CD4-positive, alpha-beta T cell treated with Interleukin-6 at 100 ng/mL for 8 hours (primary cell): Measurements from ENCODE around the gene CPLANE2.
"Not testable (repeated sequence)": the region's sequence is repeated elsewhere in the genome, so short reads cannot be mapped to it uniquely, and the experiment has no call there.

Experiments
- DNase-seq: peaks from one replicate; pipeline ENCODE4 v3.0.0-alpha.2; 2020; ENCODE audit warnings: mixed read lengths, low spot score

Gene CPLANE2

DNA sequence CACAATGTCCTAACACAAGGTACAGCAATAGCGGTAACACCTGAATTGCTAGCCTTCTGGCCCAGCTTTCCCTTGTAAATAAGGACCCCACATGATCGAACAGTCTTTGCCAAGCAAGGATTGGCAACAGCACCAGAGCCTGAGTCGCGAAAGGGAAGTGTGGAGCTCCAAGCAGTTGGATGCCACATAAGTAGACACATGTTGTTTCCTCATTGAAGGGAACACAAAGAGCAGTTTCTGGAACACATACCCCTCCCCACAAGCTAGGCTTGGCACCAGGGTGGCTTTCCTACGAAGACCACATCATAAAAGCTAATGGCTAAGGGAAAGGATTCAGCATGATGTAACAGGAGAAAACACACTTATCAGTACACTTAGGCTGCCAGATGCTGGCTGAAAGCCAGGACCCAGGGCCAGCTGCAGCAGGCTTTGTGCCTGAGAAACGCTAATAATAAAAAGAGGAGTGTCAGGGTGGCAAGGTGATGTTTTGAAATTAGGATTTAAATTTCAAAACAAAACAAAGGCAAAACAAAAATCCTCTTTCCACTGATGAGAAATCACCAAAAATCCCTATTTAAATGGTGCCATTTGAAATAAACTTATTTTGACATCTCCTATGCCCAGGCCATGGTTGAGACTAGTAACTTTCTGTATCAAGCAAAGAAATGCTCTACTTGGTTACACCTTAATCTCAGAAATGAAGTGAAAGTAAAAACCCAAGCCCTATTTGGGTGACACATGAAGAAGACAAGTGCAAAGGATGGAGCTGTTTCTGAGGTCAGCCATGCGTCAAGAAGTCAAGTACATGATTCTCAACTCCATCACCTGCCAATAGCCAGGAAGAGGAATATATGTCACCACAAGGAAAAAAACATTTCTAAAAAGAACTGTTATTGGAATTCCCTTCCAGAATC, 11.9 kb upstream of the CPLANE2 start:
- no peak for DNase-seq

DNA sequence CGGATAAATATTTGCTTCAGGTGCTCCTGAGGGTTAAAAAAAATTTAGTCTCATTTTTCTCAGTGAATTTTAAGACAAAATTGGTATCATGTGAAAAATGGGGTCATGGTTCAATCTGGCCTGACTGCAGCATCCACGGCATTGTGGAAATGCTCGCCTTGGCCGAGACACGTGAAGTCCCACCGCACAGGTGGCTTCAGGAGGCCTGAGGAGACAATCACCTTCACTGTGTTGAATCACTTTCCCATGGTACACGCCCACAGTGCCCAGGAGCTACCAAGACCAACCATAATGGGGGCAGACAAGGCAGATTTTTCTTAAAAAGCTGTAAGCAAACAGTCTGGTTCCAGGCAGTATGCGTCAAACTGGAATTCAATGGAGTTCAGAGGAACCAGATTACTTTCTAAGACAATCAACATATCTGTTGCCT, 11.0 kb upstream of the CPLANE2 start:
- DNase-seq: no peak

- no peak for DNase-seq
Measured at GRCh38 chr1:16247441-16247840, 10.5 kb upstream of the CPLANE2 start.

- no peak for DNase-seq
Measured at GRCh38 chr1:16246961-16247360, 10.0 kb upstream of the CPLANE2 start.

DNA sequence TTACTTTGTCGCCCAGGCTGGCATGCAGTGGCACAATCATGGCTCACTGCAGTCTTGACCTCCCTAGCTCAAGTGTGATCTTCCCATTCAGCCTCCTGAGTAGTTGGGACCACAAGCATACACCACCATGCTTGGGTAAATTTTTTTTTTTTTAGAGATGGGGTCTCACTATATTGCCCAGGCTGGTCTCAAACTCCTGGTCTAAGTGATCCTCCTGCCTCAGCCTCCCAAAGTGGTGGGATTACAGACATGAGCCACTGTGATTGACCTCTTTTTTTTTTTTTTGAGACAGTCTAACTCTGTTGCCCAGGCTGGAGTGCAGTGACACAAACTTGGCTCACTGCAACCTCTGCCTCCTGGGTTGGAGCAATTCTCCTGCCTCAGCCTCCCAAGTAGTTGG, 9.3 kb upstream of the CPLANE2 start:
- DNase-seq: not testable (repeated sequence)

DNA sequence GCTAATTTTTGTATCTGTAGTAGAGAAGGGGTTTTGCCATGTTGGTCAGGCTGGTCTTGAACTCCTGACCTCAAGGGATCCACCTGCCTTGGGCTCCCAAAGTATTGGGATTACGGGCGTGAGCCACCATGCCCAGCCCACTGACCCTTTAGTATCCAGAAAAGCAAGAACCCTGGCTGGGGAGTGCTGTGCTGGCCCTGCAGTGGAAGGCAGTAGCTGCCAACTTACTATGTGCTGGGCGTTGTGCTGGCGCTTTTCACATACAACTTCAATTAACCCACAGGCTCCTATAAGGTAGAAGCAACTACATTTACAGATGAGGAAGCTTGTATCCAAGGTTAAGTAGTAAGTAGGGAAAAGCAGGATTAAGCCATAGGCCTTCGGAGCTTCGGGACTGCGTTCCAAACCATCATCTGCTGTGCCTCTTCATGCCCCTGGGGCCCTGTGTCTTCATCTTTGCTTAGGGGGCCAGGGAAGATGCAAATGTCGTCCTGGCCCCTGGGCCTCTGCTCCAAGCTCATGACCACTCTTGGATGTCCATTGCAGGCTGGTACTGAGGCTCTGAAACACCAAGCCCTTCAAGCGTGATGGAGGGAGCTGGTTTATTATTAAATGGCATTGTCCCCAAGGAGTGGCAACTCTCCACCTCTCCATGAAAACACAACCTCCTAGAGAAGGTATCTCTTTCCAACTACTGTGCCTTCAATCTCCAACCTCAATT, 8.7 kb upstream of the CPLANE2 start:
- DNase-seq: no peak

DNA sequence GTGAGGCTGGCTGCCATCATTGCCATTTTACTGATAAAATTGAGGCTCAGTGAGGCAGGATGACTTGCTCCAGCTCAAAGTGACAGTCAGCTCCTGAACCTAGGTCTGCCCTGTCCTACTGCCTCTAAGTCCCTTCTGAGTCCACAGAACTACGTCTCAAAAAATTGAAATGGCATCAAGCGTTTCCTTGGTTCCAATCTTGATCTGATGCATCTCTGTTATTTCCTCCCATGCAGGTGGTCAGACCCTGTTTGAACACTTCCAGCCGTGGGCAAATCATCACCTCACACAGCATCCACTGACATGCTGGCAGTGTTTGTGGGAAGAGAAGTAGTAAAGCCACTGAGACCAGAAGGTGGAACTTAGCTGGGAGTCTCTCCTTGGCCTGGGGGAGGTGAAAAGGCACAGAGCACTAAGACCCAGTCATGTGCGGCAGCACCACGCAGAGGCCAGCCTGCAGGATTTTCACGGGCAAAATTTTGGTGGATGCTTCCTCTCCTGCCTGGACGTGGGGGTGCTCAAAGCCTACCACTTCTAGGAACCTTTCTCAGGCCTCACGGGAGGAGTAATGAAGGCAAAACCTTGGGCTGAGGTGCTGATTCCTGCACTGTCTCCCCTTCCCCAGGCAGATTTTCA, 7.8 kb upstream of the CPLANE2 start:
- no peak for DNase-seq

- peak; percentile 70 for DNase-seq
Measured at GRCh38 chr1:16243936-16244649, 7.1 kb upstream of the CPLANE2 start.

DNA sequence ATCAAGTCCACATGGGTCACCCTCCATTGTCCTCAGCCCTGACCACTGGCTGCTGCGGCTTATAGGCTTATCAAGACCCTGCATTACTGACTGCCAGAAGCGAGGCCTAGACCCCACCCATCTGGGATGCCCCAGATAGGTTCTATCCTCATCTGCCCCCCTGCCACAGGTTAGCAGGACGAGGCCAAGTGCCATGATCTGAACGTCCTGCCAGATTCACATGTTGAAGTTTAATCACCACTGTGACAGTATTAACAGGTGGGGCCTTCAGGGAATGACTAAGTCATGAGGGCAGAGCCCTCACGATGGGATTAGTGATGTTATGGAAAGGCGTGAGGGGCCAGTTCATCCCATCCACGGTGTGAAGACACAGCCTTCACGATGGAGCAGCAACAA, 6.2 kb upstream of the CPLANE2 start:
- no peak for DNase-seq

DNA sequence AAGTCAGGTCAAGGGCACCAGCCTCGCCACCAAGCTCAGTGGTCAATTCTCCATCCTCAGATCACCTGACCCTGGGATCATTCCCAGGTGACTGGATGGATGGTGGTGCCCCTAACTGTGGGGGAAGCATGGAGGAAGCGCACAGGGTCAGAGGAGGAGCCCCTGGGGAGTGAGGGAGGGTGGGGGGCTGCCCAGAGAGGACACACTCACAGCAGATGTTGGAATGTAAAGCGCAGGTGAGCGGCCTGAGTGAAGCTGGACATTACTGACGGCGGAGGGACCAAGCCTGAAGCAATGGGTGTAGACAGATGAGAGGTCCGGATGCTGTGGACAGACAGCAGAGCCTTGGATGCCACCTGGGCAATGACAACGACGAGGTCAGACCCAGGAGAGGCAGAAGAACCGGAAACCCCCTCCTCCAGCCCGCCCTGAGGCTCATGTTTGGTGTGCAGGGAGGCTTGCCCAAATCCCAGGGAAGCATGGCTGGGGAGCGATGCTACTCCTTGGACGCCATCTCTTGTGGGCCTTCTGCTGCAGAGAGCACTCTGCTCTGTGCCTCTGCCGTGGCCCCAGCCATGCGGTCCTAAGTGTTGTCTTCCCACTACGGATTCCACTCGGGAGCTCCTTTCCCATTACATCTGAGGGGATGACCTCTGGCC, 5.7 kb upstream of the CPLANE2 start:
- no peak for DNase-seq

GRCh38 chr1:16241221-16241708, 4.3 kb upstream of the CPLANE2 start:
- DNase-seq: no peak

DNA sequence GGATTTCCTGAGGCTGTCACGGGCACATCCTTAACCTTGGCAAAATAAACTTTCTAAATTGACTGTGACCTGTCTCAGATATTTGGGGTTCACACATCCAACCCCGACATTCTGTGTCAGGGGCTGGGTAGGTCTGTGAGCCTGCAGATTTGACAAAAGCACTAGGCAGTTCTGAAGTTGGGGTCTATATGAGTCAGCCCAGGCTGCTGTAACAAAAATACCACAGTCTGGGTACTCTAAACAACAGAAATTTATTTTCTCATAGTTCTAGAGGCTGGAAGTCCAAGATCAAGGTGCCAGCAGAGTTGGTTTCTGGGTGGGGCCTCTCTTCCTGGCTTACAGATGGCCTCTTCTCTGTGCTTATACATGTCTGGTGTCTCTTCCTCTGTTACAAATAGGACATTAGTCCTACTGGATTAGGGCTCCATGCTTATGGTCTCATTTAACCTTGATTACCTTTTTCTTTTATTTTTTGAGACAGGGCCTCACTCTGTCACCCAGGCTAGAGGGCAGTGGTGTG, 3.0 kb upstream of the CPLANE2 start:
- no peak for DNase-seq

DNA sequence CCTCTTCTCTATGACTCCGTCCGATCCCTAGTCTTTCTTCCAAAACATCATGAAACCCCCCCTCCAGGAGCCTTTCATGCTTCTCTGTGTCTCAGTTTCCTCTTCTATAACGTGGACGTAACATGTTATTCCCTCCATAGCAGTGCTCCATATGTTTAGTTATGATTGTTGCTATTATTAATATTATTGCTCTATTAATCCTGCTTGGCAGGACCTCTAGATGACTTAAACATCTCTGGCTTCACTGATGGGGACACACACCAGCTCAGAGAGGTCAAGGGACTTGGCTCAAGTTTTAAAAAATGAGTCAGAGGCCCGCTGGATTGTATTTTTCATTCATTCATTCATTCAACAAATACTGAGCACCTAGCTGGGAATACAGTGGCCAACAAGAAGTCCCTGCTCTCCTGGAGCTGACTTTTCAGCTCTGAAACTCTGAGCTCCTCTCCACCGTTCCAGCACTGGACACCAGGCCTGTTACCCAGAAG, 404 bp upstream of the CPLANE2 start:
- DNase-seq: no peak

DNA sequence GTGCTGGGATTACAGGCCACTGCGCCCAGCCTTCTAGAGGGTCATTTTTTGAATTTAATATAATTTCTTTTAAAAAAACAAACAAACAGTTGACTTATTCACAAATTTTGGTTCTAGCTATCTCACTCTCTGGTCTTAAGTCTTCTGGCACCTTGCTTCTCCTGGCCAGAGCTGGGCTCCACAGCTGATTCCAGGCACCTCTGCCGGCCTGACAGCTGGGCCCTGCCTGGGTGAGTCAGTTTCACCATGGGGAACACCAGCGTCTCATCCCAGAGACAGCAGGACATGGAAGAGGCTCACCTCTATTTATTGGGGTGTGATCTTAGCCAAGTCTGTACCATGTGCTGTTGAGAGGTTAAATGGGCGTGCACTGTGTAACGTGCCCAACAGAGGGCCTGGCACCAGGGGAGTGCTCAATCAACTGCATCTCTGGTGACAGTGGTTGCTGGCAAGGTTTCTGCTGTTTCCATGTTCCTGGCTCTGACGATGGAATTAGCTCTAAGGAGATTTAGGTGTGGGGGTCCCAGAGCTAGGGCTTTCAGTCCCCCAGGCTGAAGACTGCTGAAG, 956 bp downstream of the CPLANE2 start:
- DNase-seq: peak; percentile 56

DNA sequence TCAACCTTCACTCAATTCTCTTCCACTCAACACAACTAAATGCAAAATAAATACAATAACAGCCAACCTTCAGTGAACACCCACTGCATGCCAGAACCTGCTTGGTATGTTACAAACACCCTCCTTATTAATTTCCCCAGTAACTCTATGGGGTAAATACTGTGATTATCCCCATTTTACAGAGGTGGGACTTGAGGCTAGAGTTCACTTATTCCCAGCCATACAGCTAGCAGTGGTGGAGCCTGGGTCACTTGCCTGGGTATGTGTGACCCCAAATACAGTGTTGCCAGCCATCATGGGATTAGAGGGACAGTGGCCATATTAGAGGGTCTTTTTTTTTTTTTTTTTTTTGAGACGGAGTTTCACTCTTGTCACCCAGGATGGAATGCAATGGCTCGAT, 1.6 kb downstream of the CPLANE2 start:
- no peak for DNase-seq

GRCh38 chr1:16233431-16233830, 3.6 kb downstream of the CPLANE2 start:
- DNase-seq: no peak

DNA sequence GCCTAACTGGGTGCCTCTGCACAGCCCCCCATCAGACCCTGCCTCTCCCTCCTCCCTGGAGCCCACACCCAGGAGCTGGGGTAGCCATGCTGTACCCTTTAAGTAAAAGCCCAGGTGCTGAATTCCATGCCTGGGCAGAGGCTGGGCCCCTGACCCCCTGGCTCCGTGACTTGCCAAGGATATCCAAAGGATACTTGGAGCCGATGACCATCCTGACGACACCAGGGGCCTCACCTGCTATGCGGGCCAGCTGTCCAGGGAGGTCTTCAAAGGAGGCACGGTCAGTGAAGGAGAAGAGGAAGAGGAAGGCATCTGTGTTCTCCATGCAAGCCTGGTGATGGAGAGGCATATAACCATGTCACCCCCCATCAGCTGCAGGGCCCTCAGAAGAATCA, 4.7 kb downstream of the CPLANE2 start:
- DNase-seq: no peak

- no peak for DNase-seq
Measured at GRCh38 chr1:16231331-16232315, 5.4 kb downstream of the CPLANE2 start.

- no peak for DNase-seq
Measured at GRCh38 chr1:16230744-16231143, 6.2 kb downstream of the CPLANE2 start.
